Fibroblast of pulmonary artery (primary cell): ENCODE data around the gene NCK2.

Experiments
- DNase-seq: peaks from one replicate; pipeline ENCODE4 v3.0.0-alpha.2; 2010; ENCODE audit warnings: low read depth
- H3K4me3 ChIP-seq: replicated peaks from 2 replicates; pipeline ENCODE4 v1.5.1; 2011; ENCODE audit warnings: low read depth, mild to moderate bottlenecking, control low read depth, low read length, moderate library complexity
- CTCF ChIP-seq: IDR thresholded peaks from 2 replicates; pipeline ENCODE4 v1.5.1; 2011; ENCODE audit warnings: mild to moderate bottlenecking, control low read depth, low read length, inconsistent platforms; ENCODE audit errors: missing control alignments

Gene NCK2

GRCh38 chr2:105820151-105820550, 75.4 kb downstream of the NCK2 start:
- H3K4me3 ChIP-seq = no peak overlapping the region
- no peak for DNase-seq
- no peak for TF ChIP-seq CTCF

GRCh38 chr2:105820691-105821090, 76.0 kb downstream of the NCK2 start:
- TF ChIP-seq CTCF = no peak
- no peak for DNase-seq
- no peak overlapping the region for H3K4me3 ChIP-seq

- H3K4me3 ChIP-seq = no peak overlapping the region
- TF ChIP-seq CTCF = no peak
Observed at GRCh38 chr2:105821428-105822125, 76.9 kb downstream of the NCK2 start.

GRCh38 chr2:105822186-105822585, 77.5 kb downstream of the NCK2 start:
- H3K4me3 ChIP-seq = no peak overlapping the region
- DNase-seq = no peak
- TF ChIP-seq CTCF = no peak

More at GRCh38 chr2:105821428-105822125, 76.9 kb downstream of the NCK2 start:
- no peak for DNase-seq

- DNase-seq = no peak
- no peak overlapping the region for H3K4me3 ChIP-seq
- no peak for TF ChIP-seq CTCF
Observed at GRCh38 chr2:105824446-105824845, 79.7 kb downstream of the NCK2 start.

GRCh38 chr2:105827351-105828096, 82.8 kb downstream of the NCK2 start:
- DNase-seq = no peak
- TF ChIP-seq CTCF = no peak
- no peak overlapping the region for H3K4me3 ChIP-seq
